Measurements from ENCODE around the gene TACSTD2.
A peak's percentile ranks its signal among the peaks of the same experiment; 100 is the strongest.
"Not testable (repeated sequence)": the region's sequence is repeated elsewhere in the genome, so short reads cannot be mapped to it uniquely, and the experiment has no call there.

TACSTD2 gene

GRCh38 chr1:58586271-58586670 is 9.2 kb upstream of the TACSTD2 start:
- Histone ChIP-seq H3K36me3 (ENCODE audit: control insufficient read depth, insufficient read depth, low read length) (no peaks in the 10 kb centered on the region), H3K4me1 (ENCODE audit: control insufficient read depth, insufficient read depth, low read length) (no peaks in the 10 kb centered on the region), H3K9ac (ENCODE audit: low read depth, low read length) (no peak overlapping the region), H3K9me3 (ENCODE audit: control insufficient read depth, insufficient read depth, low read length) (no peaks in the 10 kb centered on the region), H3K4me3 (ENCODE audit: low read depth, low read length) (no peak overlapping the region), H3K27me3 (ENCODE audit: control insufficient read depth, insufficient read depth, low read length) (no peaks in the 10 kb centered on the region)

- Histone ChIP-seq H3K4me3 (ENCODE audit: low read depth, low read length) (no peak overlapping the region), H3K9me3 (ENCODE audit: control insufficient read depth, insufficient read depth, low read length) (no peaks in the 10 kb centered on the region), H3K36me3 (ENCODE audit: control insufficient read depth, insufficient read depth, low read length) (no peaks in the 10 kb centered on the region), H3K4me1 (ENCODE audit: control insufficient read depth, insufficient read depth, low read length) (no peaks in the 10 kb centered on the region), H3K9ac (ENCODE audit: low read depth, low read length) (no peak overlapping the region), H3K27me3 (ENCODE audit: control insufficient read depth, insufficient read depth, low read length) (no peaks in the 10 kb centered on the region)
Measured at GRCh38 chr1:58585581-58586151, 8.6 kb upstream of the TACSTD2 start.

GRCh38 chr1:58585166-58585565 is 8.1 kb upstream of the TACSTD2 start:
- Histone ChIP-seq H3K9ac (ENCODE audit: low read depth, low read length) (no peak overlapping the region), H3K9me3 (ENCODE audit: control insufficient read depth, insufficient read depth, low read length) (no peaks in the 10 kb centered on the region), H3K36me3 (ENCODE audit: control insufficient read depth, insufficient read depth, low read length) (no peaks in the 10 kb centered on the region), H3K27me3 (ENCODE audit: control insufficient read depth, insufficient read depth, low read length) (no peaks in the 10 kb centered on the region), H3K4me3 (ENCODE audit: low read depth, low read length) (no peak overlapping the region), H3K4me1 (ENCODE audit: control insufficient read depth, insufficient read depth, low read length) (no peaks in the 10 kb centered on the region)

- H3K9ac ChIP-seq (ENCODE audit: low read depth, low read length) = no peak overlapping the region
- H3K9me3 ChIP-seq (ENCODE audit: control insufficient read depth, insufficient read depth, low read length) = no peaks in the 10 kb centered on the region
- no peaks in the 10 kb centered on the region for H3K27me3 ChIP-seq (ENCODE audit: control insufficient read depth, insufficient read depth, low read length)
- H3K4me1 ChIP-seq (ENCODE audit: control insufficient read depth, insufficient read depth, low read length) = no peaks in the 10 kb centered on the region
- H3K4me3 ChIP-seq (ENCODE audit: low read depth, low read length) = no peak overlapping the region
- H3K36me3 ChIP-seq (ENCODE audit: control insufficient read depth, insufficient read depth, low read length) = no peaks in the 10 kb centered on the region
Measured at GRCh38 chr1:58584082-58584895, 7.2 kb upstream of the TACSTD2 start.

GRCh38 chr1:58583496-58583895 is 6.4 kb upstream of the TACSTD2 start:
- Histone ChIP-seq H3K27me3 (ENCODE audit: control insufficient read depth, insufficient read depth, low read length) (peaks cover under 1% of the 10 kb centered on the region), H3K4me3 (ENCODE audit: low read depth, low read length) (no peak overlapping the region), H3K36me3 (ENCODE audit: control insufficient read depth, insufficient read depth, low read length) (no peaks in the 10 kb centered on the region), H3K9me3 (ENCODE audit: control insufficient read depth, insufficient read depth, low read length) (no peaks in the 10 kb centered on the region), H3K4me1 (ENCODE audit: control insufficient read depth, insufficient read depth, low read length) (no peaks in the 10 kb centered on the region), H3K9ac (ENCODE audit: low read depth, low read length) (no peak overlapping the region)

GRCh38 chr1:58582143-58582542 is 5.1 kb upstream of the TACSTD2 start:
- H3K4me3 ChIP-seq (ENCODE audit: low read depth, low read length); H3K4me1 ChIP-seq (ENCODE audit: control insufficient read depth, insufficient read depth, low read length); H3K36me3 ChIP-seq (ENCODE audit: control insufficient read depth, insufficient read depth, low read length); H3K9ac ChIP-seq (ENCODE audit: low read depth, low read length); H3K9me3 ChIP-seq (ENCODE audit: control insufficient read depth, insufficient read depth, low read length): not testable (repeated sequence)
- peaks cover 14% of the 10 kb centered on the region for H3K27me3 ChIP-seq (ENCODE audit: control insufficient read depth, insufficient read depth, low read length)

GRCh38 chr1:58581641-58582040 is 4.6 kb upstream of the TACSTD2 start:
- peaks cover 16% of the 10 kb centered on the region for H3K27me3 ChIP-seq (ENCODE audit: control insufficient read depth, insufficient read depth, low read length)
- no peaks in the 10 kb centered on the region for H3K4me1 ChIP-seq (ENCODE audit: control insufficient read depth, insufficient read depth, low read length)
- no peaks in the 10 kb centered on the region for H3K36me3 ChIP-seq (ENCODE audit: control insufficient read depth, insufficient read depth, low read length)
- H3K4me3 ChIP-seq (ENCODE audit: low read depth, low read length) = no peak overlapping the region
- no peak overlapping the region for H3K9ac ChIP-seq (ENCODE audit: low read depth, low read length)
- no peaks in the 10 kb centered on the region for H3K9me3 ChIP-seq (ENCODE audit: control insufficient read depth, insufficient read depth, low read length)

GRCh38 chr1:58580186-58580585 is 3.1 kb upstream of the TACSTD2 start:
- Histone ChIP-seq H3K9me3 (ENCODE audit: control insufficient read depth, insufficient read depth, low read length) (no peaks in the 10 kb centered on the region), H3K4me3 (ENCODE audit: low read depth, low read length) (no peak overlapping the region), H3K36me3 (ENCODE audit: control insufficient read depth, insufficient read depth, low read length) (no peaks in the 10 kb centered on the region), H3K4me1 (ENCODE audit: control insufficient read depth, insufficient read depth, low read length) (no peaks in the 10 kb centered on the region), H3K27me3 (ENCODE audit: control insufficient read depth, insufficient read depth, low read length) (peaks cover 29% of the 10 kb centered on the region), H3K9ac (ENCODE audit: low read depth, low read length) (no peak overlapping the region)

- Histone ChIP-seq H3K4me1 (ENCODE audit: control insufficient read depth, insufficient read depth, low read length) (no peaks in the 10 kb centered on the region), H3K9me3 (ENCODE audit: control insufficient read depth, insufficient read depth, low read length) (no peaks in the 10 kb centered on the region), H3K4me3 (ENCODE audit: low read depth, low read length) (peak overlapping the region; percentile 35), H3K27me3 (ENCODE audit: control insufficient read depth, insufficient read depth, low read length) (peaks cover 29% of the 10 kb centered on the region), H3K9ac (ENCODE audit: low read depth, low read length) (no peak overlapping the region), H3K36me3 (ENCODE audit: control insufficient read depth, insufficient read depth, low read length) (no peaks in the 10 kb centered on the region)
Measured at GRCh38 chr1:58577654-58578030, 590 bp upstream of the TACSTD2 start.

GRCh38 chr1:58576325-58576726 is 726 bp downstream of the TACSTD2 start:
- H3K9ac ChIP-seq (ENCODE audit: low read depth, low read length) = no peak overlapping the region
- H3K9me3 ChIP-seq (ENCODE audit: control insufficient read depth, insufficient read depth, low read length) = no peaks in the 10 kb centered on the region
- H3K27me3 ChIP-seq (ENCODE audit: control insufficient read depth, insufficient read depth, low read length) = peaks cover 29% of the 10 kb centered on the region
- H3K4me1 ChIP-seq (ENCODE audit: control insufficient read depth, insufficient read depth, low read length) = peaks cover 2% of the 10 kb centered on the region
- no peak overlapping the region for H3K4me3 ChIP-seq (ENCODE audit: low read depth, low read length)
- no peaks in the 10 kb centered on the region for H3K36me3 ChIP-seq (ENCODE audit: control insufficient read depth, insufficient read depth, low read length)

GRCh38 chr1:58575551-58576324 is 1.3 kb downstream of the TACSTD2 start:
- Histone ChIP-seq H3K4me1 (ENCODE audit: control insufficient read depth, insufficient read depth, low read length) (peaks cover 2% of the 10 kb centered on the region), H3K9me3 (ENCODE audit: control insufficient read depth, insufficient read depth, low read length) (no peaks in the 10 kb centered on the region), H3K9ac (ENCODE audit: low read depth, low read length) (no peak overlapping the region), H3K36me3 (ENCODE audit: control insufficient read depth, insufficient read depth, low read length) (no peaks in the 10 kb centered on the region), H3K27me3 (ENCODE audit: control insufficient read depth, insufficient read depth, low read length) (peaks cover 29% of the 10 kb centered on the region), H3K4me3 (ENCODE audit: low read depth, low read length) (no peak overlapping the region)

GRCh38 chr1:58574816-58575215 is 2.2 kb downstream of the TACSTD2 start:
- no peak overlapping the region for H3K9ac ChIP-seq (ENCODE audit: low read depth, low read length)
- H3K27me3 ChIP-seq (ENCODE audit: control insufficient read depth, insufficient read depth, low read length) = peaks cover 29% of the 10 kb centered on the region
- no peaks in the 10 kb centered on the region for H3K9me3 ChIP-seq (ENCODE audit: control insufficient read depth, insufficient read depth, low read length)
- peaks cover 2% of the 10 kb centered on the region for H3K4me1 ChIP-seq (ENCODE audit: control insufficient read depth, insufficient read depth, low read length)
- no peak overlapping the region for H3K4me3 ChIP-seq (ENCODE audit: low read depth, low read length)
- H3K36me3 ChIP-seq (ENCODE audit: control insufficient read depth, insufficient read depth, low read length) = no peaks in the 10 kb centered on the region
